ENCODE data around the gene MRPL18. TPM values are rescaled to one million over a fixed set of nuclear protein-coding genes. Genes with fewer than 3 reads are reported as not detected.
A peak's percentile ranks its signal among the peaks of the same experiment; 100 is the strongest.
"Not testable (repeated sequence)": the region's sequence is repeated elsewhere in the genome, so short reads cannot be mapped to it uniquely, and the experiment has no call there.

MRPL18 gene
- total RNA-seq, 1 experiment from 2014 or later = 123 TPM

GRCh38 chr6:159789377-159790148 is 704 bp upstream of the MRPL18 start, which contains the start of gene TCP1:
Gene TCP1 (minus strand): TSS chr6:159789602. CDS start chr6:159789468, 134 bp downstream.
- Histone ChIP-seq H4K20me1 (ENCODE audit: low read length) (peaks cover 38% of the 10 kb centered on the region), H3K4me1 (ENCODE audit: insufficient read depth, low read length) (peaks cover 30% of the 10 kb centered on the region; the same call in 1 of the 2 replicates), H3F3A (ENCODE audit: low read length, unreplicated experiment) (no peaks in the 10 kb centered on the region), H3K4me3 (ENCODE audit: low read length) (peak within 1 kb of the TSS; percentile 98), H3K27me3 (ENCODE audit: low read length) (no peaks in the 10 kb centered on the region), H3K9me3 (ENCODE audit: low read length) (no peaks in the 10 kb centered on the region), H2AFZ (ENCODE audit: low read length) (peak within 1 kb of the TSS; percentile 87), H3K36me3 (ENCODE audit: low read depth, low read length) (peaks cover 49% of the 10 kb centered on the region), H3K27ac (ENCODE audit: low read length) (peak within 1 kb of the TSS; percentile 82), H3K79me2 (ENCODE audit: low read length) (peaks cover 91% of the 10 kb centered on the region), H3K9ac (ENCODE audit: low read length) (peak within 1 kb of the TSS; percentile 97), H3K9me2 (replicated peaks; ENCODE audit: low read length) (no peaks in the 10 kb centered on the region), H3K4me2 (ENCODE audit: low read length) (peak within 1 kb of the TSS; percentile 98)
- CTCF ChIA-PET = interaction anchor here (1.3 kb wide), 1 partner anchor 44 kb away, joined by 5 read pairs; no protein-coding TSS in a partner anchor
- intact Hi-C loops (cut with micrococcal nuclease) = loop anchor here (1.0 to 2.0 kb wide), 3 partner anchors 27 to 99 kb away; partner anchors contain the start of genes ACAT2 and WTAP
- ATAC-seq (peak; percentile 85), DNase-seq (peak; percentile 98)
- TF ChIP-seq EZH2phosphoT487 (IDR thresholded peaks at IDR 0.05; ENCODE audit: borderline replicate concordance, low read length) = no peak
- POLR2A ChIA-PET (ENCODE audit: unreplicated experiment) = interaction anchor here (0.5 to 0.9 kb wide), 5 partner anchors 33 to 1052 kb away, joined by 3 to 9 read pairs (median 5); partner anchors contain the start of gene WTAP
- BruUV-seq (replicated peaks) = no TSS peak

GRCh38 chr6:159790956-159791598 is 810 bp downstream of the MRPL18 start:
- H3K36me3 ChIP-seq (ENCODE audit: low read depth, low read length) = peaks cover 34% of the 10 kb centered on the region
- peaks cover 75% of the 10 kb centered on the region for H3K79me2 ChIP-seq (ENCODE audit: low read length)
- peak overlapping the region; percentile 54 for H3K27ac ChIP-seq (ENCODE audit: low read length)
- no peaks in the 10 kb centered on the region for H3K27me3 ChIP-seq (ENCODE audit: low read length)
- CTCF ChIA-PET = no interaction called here
- no peaks in the 10 kb centered on the region for H3K9me3 ChIP-seq (ENCODE audit: low read length)
- POLR2A ChIA-PET (ENCODE audit: unreplicated experiment) = no interaction called here
- peak overlapping the region; percentile 90 for H3K4me2 ChIP-seq (ENCODE audit: low read length)
- no peak for ATAC-seq
- no TSS peak for BruUV-seq (replicated peaks)
- intact Hi-C loops (cut with micrococcal nuclease) = no loop called here
- peak overlapping the region; percentile 73 for H2AFZ ChIP-seq (ENCODE audit: low read length)
- peak overlapping the region; percentile 97 for H3K9ac ChIP-seq (ENCODE audit: low read length)
- peaks cover 27% of the 10 kb centered on the region for H4K20me1 ChIP-seq (ENCODE audit: low read length)
- H3K9me2 ChIP-seq (replicated peaks; ENCODE audit: low read length) = no peaks in the 10 kb centered on the region
- peaks cover 26% of the 10 kb centered on the region; the same call in 1 of the 2 replicates for H3K4me1 ChIP-seq (ENCODE audit: insufficient read depth, low read length)
- no peaks in the 10 kb centered on the region for H3F3A ChIP-seq (ENCODE audit: low read length, unreplicated experiment)
- H3K4me3 ChIP-seq (ENCODE audit: low read length) = peak overlapping the region; percentile 98
- no peak for DNase-seq
- no peak for TF ChIP-seq CTCF (conservative IDR thresholded peaks at IDR 0.05; ENCODE audit: low read depth, low read length)
- no peak for TF ChIP-seq EZH2 (IDR thresholded peaks at IDR 0.05; ENCODE audit: low read length, unreplicated experiment)
- no peak for TF ChIP-seq EZH2phosphoT487 (IDR thresholded peaks at IDR 0.05; ENCODE audit: borderline replicate concordance, low read length)

GRCh38 chr6:159794976-159795375 is 4.7 kb downstream of the MRPL18 start:
- DNase-seq; POLR2A ChIA-PET (ENCODE audit: unreplicated experiment); H3K4me1 ChIP-seq (ENCODE audit: insufficient read depth, low read length); H3K9me3 ChIP-seq (ENCODE audit: low read length); H3K4me3 ChIP-seq (ENCODE audit: low read length); H2AFZ ChIP-seq (ENCODE audit: low read length); BruUV-seq (replicated peaks); H3K9ac ChIP-seq (ENCODE audit: low read length); H3F3A ChIP-seq (ENCODE audit: low read length, unreplicated experiment); ATAC-seq; H3K4me2 ChIP-seq (ENCODE audit: low read length); H3K27me3 ChIP-seq (ENCODE audit: low read length); CTCF ChIA-PET; H4K20me1 ChIP-seq (ENCODE audit: low read length); H3K9me2 ChIP-seq (replicated peaks; ENCODE audit: low read length); H3K27ac ChIP-seq (ENCODE audit: low read length); intact Hi-C loops (cut with micrococcal nuclease): not testable (repeated sequence)
- H3K79me2 ChIP-seq (ENCODE audit: low read length) = peaks cover 41% of the 10 kb centered on the region
- H3K36me3 ChIP-seq (ENCODE audit: low read depth, low read length) = peaks cover 27% of the 10 kb centered on the region

Data from PC-3 (cell line).